ENCODE results near the gene STAM.

GRCh38 chr10:17684537-17684936 is 40.6 kb downstream of the STAM start:
- TF ChIP-seq CTCF (IDR thresholded peaks at IDR 0.05; ENCODE audit: low read length) (no peak), EZH2 (optimal IDR thresholded peaks at IDR 0.05; ENCODE audit: low read depth, low read length) (no peak)

Measured in MM.1S (cell line).